HG03139 (cell line): Measurements from ENCODE around the gene G6PC2.
"Not testable (repeated sequence)": the region's sequence is repeated elsewhere in the genome, so short reads cannot be mapped to it uniquely, and the experiment has no call there.

ENCODE experiments used
- ATAC-seq: cut with Tn5 transposase; IDR thresholded peaks from one replicate; pipeline ENCODE4 v1.9.1; 2021; ENCODE audit not compliant: unreplicated experiment

Gene G6PC2, protein sequence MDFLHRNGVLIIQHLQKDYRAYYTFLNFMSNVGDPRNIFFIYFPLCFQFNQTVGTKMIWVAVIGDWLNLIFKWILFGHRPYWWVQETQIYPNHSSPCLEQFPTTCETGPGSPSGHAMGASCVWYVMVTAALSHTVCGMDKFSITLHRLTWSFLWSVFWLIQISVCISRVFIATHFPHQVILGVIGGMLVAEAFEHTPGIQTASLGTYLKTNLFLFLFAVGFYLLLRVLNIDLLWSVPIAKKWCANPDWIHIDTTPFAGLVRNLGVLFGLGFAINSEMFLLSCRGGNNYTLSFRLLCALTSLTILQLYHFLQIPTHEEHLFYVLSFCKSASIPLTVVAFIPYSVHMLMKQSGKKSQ

DNA sequence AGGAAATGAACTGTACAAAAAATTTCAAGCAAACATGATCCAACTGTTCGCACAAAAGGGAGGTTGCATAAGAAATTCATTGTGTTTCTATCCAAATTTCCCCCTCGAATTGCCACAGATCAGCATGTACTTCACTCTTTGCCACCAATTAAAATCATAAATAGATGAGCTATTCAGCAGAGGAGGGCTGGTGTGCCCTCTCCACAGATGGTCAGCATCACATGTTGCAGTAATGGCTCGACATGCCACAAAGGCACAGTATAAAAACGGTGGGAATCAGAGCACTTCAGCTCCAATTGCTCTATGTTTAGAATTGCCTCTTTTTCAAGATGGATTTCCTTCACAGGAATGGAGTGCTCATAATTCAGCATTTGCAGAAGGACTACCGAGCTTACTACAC is at the start of gene G6PC2:
G6PC2 (plus strand) TSS at position 289 of the 400 bp plus-strand sequence; CDS start at position 330, 41 bp downstream.
- no peak for ATAC-seq

DNA sequence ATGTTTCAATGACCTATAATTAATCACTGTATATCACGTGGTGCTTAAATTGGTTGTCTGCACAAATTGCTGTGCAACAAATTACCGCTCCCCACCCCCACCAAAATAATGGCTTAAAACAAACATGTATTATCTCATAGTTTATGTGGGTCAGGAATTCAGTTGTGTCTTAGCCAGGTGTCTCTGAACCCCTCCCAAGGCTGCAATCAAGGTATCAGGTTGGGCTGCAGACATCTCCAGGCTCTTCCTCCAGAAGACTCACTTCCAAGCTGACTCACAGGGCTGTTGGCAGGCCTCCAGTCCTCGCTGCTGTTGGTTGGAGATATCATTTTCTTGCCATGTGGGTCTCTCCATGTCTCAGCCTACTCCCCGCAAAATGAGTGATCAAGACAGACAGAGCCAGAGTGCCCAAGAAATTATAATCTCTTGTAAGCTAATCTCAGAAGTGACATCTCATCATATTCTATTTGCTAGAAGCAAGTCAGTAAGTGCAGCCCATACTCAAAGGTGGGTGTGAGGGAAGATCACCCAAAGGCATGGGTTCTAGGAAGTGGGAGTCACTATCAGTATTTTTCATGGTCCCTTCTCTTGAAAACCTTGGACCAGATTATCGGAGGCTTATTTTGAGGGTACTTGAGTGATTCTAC is 49.3 kb upstream of the G6PC2 start:
- ATAC-seq, result no peak

DNA sequence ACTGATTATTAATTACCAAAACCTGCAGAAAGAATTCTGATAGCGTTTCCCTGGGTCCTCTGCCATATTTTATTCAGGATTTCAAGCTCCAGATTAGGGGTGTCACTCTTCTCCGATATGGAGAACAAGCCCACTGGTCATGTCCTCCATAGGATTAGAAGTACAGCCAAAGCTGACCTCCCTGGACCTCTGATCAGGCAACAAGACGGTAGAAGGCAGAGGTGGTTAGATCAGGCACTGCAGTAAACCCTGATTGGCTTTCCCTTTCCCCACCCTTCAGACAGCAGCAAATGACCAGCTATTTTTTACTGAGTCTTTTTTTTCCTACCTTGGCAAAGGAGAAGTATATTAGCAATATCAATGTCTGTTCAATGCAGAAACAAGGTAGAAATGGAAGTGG is 48.6 kb upstream of the G6PC2 start:
- ATAC-seq, result no peak

DNA sequence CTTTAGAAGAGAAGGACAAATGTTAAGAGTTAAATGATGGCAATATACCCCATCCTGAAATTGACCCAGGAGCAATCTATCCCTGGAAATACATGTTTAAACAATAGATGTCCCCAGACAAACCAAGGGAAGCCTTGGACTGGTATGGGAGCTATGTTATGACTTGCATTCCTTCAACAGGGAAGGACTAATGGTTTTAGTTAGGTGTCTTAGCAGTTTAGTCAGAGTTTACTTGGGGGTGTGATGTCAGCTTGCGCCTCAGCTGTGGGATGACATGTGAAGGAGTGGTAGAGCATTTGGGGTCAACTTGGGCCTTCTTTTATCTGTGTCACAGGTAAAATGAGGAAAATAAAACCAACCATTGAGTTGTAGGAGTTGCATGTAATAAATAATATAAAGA is 47.6 kb upstream of the G6PC2 start:
- ATAC-seq, result no peak

DNA sequence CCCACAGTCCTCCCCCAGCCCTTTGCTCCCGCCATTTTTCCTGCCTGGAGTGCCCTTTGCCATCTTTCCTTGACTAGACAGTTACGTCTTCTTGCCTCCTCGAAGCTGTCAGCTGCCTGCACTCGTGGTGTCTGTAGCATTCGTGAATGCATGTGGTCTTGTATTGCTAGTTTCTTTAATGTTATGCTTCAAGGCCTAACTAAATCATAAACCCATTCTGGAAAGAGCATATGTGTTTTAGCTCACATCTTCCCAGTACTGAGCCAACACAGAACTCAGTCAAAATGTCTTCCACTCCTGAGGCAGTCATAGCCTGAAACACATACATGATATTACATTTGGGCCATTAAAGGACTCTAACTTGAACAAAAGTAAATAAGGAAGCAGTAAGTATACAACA is 46.4 kb upstream of the G6PC2 start:
- ATAC-seq, result no peak

DNA sequence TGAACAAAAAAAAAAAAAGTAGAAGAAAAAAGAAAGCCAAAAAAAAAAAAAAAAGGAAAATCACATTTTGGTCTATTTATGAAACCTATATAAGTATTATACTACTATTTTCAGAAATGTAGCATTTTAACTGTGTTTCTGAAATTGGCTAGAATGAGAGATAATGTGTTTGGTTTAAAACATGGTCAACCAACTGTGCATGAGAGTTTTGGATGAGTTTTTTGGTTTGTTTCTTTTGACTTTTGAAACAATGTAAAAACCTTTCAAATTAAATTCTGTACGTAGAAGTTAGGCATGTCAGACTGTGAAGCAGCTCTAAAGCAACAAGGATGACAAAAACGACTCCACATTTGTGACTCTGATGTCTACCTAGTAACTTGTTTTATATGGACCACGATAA is 45.5 kb upstream of the G6PC2 start:
- ATAC-seq, result no peak

DNA sequence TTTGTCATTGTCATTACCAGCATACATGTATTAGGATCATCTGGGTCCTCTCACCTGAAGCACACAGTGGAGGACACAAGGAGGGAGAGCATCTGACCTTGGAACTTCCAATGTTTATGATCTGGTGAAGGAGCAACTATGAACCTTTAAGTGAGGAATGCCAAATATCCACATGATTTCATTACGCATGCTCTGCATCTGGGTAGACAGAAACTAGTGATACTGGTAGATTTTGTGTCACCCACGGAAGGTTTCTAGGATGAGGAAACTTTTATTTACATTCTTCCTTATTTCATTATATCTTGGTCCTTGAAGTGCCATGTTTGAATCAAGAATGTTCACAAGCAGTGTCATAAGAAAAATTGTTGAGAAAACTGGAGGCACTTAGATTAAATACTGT is 42.9 kb upstream of the G6PC2 start:
- ATAC-seq, result no peak

DNA sequence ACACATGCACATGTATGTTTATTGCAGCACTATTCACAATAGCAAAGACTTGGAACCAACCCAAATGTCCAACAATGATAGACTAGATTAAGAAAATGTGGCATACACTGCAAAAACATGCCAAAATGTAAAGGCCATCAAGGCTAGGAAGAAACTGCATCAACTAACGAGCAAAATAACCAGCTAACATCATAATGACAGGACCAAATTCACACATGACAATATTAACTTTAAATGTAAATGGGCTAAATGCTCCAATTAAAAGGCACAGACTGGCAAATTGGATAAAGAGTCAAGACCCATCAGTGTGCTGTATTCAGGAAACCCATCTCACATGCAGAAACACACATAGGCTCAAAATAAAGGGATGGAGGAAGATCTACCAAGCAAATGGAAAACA is 33.9 kb upstream of the G6PC2 start:
- not testable (repeated sequence) for ATAC-seq

DNA sequence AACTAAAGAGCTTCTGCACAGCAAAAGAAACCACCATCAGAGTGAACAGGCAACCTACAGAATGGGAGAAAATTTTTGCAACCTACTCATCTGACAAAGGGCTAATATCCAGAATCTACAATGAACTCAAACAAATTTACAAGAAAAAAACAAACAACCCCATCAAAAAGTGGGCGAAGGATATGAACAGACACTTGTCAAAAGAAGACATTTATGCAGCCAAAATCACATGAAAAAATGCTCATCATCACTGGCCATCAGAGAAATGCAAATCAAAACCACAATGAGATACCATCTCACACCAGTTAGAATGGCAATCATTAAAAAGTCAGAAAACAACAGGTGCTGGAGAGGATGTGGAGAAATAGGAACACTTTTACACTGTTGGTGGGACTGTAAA is 30.7 kb upstream of the G6PC2 start:
- not testable (repeated sequence) for ATAC-seq

DNA sequence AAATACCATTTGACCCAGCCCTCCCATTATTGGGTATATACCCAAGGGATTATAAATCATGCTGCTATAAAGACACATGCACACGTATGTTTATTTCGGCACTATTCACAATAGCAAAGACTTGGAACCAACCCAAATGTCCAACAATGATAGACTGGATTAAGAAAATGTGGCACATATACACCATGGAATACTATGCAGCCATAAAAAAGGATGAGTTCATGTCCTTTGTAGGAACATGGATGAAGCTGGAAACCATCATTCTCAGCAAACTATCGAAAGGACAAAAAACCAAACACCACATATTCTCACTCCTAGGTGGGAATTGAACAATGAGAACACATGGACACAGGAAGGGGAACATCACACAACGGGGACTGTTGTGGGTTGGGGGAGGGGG is 30.3 kb upstream of the G6PC2 start:
- ATAC-seq, result not testable (repeated sequence)

DNA sequence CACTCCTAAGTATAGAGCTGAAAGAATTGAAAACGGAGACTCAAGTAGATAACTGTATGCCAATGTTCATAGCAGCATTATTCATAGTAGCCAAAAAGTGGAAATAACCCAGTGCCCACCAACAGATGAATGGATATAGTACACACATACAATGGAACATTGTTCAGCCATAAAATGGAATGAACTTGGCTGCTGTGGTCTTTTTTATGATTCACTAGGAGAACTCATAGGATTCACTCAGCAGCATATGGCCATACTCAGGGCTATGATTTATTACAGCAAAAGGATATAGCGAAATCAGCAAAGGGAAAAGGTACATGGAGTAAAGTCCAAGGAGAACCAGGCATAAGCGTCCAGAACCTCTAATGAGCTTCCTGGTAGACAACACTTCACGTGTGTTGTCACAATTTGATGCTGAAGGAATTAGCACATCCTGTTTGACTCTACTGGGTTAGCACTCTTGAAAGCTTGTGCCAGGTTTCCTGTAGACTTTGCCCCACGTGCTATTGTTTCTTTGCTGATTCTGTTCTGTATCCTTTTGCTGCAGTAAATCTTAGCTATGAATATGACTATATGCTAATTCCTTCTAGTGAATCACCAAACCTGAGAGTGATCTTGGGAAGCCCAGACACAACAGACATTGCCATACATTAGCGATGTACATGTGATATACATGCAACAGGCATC is 26.6 kb upstream of the G6PC2 start:
- no peak for ATAC-seq

DNA sequence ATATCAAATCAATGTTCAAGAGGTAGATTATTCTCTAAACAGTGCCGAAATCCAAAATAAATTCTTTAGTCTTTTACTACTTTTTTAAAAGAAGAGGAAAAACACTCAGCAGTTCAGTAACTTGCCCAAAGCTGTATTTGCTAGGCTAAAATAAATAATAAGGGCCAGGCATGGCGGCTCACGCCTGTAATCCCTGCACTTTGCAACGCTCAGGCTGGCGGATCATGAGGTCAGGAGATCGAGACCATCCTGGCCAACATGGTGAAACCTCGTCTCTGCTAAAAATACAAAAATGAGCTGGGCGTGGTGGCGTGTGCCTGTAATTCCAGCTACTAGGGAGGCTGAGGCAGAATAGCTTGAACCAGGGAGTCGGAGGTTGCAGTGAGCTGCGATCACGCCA is 18.9 kb upstream of the G6PC2 start:
- ATAC-seq, result not testable (repeated sequence)

DNA sequence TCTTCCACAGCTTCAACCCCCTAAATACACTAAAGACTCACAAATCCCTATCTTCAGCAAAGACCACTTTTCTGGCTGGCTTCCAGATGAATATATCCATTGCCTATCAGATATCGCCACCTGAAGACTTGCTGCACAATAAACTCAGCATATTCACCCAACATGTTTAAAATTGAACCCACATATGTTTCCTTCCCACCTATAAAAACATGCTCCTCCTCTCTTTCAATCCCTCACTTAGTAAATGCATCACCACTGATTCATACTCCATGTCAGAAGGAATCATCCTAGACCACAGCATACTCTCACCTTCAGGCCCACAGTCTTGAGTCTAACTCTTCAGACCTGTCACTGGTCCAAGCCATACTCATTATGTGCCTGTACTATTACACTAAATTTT is 16.1 kb upstream of the G6PC2 start:
- ATAC-seq, result no peak

DNA sequence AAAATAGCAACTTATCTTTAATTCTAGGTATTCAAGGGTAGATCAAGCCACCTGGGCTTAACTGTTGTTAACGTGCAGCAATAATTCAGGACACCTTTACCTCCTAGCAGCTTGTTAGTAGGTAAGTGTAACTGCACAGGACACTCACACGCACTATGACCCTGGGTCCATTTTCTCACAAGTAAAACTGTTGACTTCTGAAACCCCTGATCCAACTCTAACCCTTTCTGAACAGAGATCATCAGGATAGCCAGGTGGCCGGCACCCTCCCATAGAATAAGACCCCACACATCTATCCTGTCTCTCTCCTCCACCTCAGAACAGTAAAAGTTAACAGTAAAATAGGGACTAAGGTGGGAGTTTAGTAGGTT is 11.5 kb upstream of the G6PC2 start:
- ATAC-seq, result no peak

DNA sequence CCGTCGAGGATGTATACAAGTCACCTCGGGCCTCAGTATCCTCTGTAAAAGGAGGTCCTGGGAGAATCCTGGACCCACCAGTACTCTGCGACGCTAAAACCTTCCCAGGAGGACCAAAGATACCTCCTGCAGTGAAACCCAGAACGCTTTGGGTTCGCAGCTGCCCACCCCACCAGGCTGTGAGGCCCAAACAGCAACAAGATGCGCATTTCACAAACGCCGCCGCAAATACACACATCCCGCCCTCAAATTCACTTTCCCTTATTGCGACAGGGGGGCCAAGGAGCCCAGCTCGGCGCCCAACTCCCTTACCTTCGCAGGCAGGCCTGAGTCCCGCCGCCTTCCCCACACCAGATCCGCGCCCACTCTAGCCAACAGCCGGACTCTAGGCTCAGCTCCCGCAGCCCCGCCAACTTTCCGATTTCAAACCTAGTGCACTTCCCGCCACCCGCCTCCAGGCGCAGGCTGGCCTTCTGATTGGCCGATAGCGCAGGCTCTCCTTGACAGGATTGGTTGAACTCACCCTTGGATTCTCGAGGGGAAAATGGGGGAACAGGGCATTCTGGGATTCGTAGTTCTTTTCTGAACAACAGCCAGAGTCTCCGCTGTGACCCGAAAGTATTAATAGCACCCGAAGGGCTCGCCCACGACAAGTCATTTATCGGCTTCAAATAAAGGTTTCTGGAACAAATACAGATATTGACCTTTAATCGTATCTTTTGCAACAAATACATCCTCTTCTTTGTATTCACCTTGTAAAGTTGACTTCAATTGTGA is 10.9 kb upstream of the G6PC2 start, which contains the start of gene SPC25:
SPC25 (minus strand) TSS at position 425 of the 777 bp plus-strand sequence. CDS start 911 bp downstream, outside the sequence.
- peak; percentile 100 for ATAC-seq

DNA sequence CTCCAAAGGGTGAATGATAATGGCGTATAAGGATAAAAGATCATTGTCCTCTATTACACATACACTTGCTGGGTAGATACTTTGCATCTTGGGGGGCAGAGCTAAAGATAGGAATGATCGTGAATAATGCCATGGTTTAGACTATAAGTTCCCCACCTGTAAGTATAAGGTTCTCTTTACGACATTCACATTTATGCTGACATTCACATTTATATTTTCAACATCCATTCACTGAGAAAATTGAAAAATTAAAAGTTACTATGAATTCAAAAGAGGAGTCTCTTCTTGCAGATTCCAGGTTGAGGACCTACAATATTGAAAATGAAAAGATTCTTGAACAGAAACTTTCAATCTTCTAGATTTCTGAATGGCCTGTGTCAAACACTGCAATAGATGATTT is 8.8 kb upstream of the G6PC2 start:
- ATAC-seq, result no peak

DNA sequence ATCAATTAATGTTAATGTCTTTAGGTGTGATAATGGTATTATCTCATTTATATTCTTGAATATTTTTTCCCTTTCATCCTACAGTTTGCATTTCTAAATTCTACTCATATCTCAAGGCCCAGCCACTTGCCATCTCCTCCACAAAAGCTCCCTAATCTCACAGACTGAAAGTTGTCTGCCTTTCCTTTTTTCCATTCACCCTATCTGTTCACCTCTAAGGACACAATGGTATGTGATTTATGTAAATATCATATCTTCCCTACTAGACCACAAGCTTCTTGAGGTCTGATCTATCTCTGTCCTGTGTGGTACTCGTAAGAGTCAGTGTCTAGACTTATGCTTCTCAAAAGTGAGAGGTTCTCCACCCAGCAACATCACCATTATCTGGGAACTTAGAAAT is 7.0 kb upstream of the G6PC2 start:
- no peak for ATAC-seq

DNA sequence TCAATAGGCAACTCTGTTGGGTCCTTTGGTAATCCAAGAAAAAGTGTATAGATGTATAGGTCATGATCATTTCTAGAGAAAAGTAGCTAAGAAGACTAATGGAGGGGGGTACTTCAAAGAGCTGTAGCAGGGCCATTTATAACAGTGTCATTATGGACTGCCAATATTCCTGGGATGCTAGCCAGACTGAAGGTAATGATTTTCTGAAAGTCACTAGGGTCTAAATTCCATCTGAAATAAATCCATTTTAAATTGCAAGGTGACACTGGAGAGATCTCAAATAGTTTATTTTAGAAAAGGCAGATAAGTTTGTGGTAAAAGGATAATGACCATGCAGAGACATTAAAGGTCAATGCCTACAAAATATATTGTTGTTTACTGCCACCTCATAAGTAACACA is 6.4 kb upstream of the G6PC2 start:
- no peak for ATAC-seq

DNA sequence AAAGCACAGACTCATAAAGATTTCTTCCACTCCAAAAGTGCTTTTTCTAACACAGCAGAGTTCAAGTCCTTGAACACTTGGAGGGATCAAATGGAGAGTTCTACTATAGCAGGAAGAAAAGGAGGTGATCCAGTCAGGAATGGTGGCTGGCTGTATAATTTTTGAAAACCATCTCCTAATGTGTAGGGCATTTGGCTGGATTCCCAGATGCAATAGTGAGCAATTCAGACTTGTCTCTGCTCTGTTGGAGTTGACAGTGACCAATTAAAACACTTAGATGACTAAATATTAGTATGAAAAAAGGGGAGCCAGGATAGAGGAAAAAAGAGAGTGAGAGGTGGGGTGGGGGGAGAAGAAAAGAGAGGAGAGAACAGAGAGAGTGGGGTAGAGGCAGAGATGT is 5.3 kb upstream of the G6PC2 start:
- no peak for ATAC-seq

DNA sequence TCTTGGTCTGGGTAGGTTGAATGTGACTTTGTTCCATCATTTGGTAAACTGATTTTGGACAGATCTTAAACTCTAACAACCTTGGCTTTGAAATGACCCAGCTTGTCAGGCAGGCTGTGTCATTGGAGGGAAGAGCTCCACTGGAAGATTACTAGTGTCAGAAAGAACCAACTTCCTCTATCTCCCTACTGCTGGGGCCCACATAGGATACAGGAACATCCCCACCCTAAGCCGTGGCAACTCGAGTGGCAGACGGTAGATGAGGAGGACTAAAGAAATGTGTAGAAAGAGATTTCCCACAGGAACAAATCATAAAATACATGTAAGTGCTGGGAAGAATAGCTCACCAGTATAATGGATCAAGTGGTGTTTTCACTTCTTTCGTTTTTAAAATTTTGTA is 4.3 kb upstream of the G6PC2 start:
- no peak for ATAC-seq

DNA sequence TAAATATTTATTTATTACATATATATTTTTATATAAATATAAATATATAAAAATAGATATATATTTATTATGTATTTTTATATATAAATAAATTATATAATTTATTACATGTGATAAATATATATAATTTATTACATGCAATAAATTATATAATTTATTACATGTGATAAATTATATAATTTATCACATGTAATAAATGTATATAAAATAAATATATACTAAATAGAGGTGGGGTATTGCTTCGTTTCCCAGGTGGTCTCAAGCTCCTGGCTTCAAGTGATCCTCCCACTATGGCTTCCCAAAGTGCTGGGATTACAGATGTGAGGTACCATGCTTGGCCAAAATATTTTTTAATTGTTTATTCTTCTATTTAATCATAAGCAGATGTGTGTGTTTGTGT is 3.6 kb upstream of the G6PC2 start:
- no peak for ATAC-seq
